Stimulated activated CD4-positive, alpha-beta T cell treated with anti-CD3 and anti-CD28 coated beads, Interleukin-2, amount 100 ng/mL, for 48 hours (primary cell): Measurements from ENCODE around the gene EPOP.
A peak's percentile ranks its signal among the peaks of the same experiment; 100 is the strongest.

Experiments
- DNase-seq, 2 donors: peaks; one replicate each; pipeline ENCODE4 v3.0.0-alpha.2; 2020

Gene EPOP

DNA sequence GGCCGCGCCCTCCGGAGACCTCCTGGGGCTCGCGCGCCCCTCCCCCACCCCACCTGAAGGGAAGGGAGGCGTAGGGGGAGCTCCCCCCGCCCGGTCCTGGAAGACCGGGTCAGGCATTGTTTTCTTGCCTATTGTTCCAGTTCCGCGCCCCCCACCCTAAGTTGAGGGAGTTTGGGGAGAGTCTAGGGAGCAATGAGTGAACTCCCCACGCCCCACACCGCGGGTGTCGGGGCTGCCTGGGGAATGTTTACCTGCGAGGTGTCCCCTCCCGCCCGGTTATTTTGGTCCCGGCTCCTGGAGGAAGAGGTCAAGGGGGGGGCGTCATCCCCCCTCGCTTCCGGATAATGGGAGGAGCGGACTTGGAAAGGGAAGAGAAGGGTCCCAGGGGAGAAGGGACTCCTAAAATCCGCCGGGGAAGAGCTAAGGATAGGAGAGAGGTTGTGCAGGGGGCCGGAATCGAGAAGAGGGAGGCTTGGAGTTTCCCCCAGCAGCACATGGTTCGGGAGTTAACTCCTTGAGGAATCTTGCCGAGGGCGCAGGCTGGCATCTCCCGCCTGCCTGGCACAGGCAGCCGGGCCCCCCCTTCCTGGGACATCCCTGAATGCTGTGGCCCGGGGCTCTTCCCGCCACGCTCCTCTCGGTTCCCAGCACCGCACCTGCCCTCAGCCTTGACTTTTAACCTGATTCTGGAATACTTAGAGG is 31.2 kb upstream of the EPOP start:
- DNase-seq = peak in 1 of 2 donors; percentile 23

DNA sequence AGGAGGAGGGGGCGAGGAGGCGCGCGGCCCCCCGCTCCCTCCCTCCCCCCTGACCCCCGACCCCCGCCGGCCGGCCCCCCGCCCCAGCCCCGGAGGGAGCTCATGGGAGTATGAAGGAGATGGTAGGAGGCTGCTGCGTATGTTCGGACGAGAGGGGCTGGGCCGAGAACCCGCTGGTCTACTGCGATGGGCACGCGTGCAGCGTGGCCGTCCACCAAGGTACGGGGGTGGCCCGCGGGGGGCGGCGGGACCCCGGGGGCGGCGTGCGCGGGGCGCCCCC is 30.7 kb upstream of the EPOP start:
- DNase-seq = no peak

DNA sequence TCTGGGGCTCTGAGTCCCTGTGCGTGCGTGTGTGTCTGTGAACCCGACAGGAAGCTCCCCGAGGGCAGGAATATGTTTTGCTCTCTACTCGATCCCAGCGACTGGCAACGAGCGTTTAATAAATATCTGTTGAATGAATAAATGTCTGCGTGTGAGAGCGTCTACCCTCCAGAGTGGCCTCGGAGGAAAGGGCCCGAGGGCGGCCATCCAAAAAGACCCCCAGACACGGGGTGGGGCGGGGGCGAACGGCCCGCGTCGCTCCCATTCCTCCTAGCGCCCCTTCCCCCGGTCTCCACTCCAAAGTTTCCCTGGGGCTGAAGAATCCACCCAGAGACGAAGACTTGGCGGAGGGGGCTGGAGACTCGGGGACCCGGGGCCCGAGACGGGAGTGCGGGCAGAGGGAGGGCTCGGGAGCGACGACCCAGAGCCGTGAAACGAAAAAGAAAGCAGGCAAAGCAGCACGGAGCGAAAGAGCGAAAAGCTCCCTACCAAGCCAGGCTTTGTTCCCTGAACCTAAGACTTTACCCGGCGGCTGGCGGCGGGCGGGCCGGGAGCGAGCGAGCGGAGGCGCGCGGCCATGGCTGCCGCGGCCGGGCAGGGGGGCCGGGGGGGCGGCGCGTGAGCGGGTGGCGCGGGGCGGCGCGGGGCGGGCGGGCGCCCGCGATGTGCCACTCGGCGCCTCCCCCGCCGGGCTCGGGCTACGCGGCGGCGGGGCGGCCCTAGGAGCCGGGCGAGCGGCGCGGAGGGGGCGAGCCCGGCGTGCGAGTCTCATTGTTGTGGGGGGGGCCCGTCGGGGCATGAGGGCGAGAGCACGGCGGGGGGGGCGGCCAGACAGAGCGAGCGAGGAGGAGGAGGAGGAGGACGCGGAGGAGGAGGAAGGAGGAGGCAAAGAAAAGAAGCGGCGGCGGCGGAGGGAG is 30.1 kb upstream of the EPOP start, which contains the start of gene MLLT6:
TSS of gene MLLT6 (plus strand) at position 668 of the 917 bp plus-strand sequence. CDS start 360 bp downstream, outside the sequence.
- peak; percentile 51 to 56 for DNase-seq

DNA sequence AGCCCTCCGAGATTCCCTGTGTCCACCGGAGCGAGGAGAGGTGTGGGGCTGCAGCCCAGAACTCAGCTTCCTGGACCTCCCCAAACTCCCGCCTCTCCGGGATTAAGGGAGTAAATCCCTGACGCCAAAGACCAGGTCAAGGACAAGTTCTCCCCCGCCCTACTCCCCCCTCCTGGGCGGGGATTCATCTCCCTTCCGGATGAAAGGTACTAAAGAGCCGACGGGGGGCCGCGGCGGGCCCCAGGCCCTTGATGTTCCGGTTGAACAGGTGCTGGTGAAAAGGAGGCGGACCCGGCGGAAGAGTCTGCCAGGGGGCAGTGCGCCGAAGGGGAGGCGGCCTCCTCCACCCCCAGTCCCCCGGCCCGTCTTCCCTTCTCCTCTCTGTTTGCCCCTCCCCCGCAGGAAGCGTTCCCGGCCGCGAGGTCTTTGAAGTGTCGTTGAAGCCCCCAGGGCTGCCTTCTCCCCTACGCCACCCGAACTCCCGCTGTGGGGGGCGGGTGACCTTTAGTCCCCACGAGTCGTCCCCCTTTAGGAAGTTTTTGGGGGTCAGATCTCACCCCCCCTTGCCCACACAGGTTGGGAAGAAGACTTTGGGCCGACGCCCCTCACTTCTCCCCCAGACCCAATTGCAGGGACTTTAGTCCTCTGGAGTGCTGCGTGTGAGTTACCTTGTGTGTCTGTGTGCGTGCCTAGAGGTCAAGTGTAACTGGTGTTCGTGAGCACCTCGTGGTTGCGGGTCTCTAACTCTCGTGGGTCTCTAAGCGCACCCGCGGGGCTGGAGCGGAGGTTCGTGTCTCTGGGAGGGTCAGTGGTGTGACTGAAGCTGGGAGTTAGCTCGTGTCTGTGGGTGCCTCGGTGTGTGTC is 29.2 kb upstream of the EPOP start:
- peak; percentile 78 to 81 for DNase-seq

DNA sequence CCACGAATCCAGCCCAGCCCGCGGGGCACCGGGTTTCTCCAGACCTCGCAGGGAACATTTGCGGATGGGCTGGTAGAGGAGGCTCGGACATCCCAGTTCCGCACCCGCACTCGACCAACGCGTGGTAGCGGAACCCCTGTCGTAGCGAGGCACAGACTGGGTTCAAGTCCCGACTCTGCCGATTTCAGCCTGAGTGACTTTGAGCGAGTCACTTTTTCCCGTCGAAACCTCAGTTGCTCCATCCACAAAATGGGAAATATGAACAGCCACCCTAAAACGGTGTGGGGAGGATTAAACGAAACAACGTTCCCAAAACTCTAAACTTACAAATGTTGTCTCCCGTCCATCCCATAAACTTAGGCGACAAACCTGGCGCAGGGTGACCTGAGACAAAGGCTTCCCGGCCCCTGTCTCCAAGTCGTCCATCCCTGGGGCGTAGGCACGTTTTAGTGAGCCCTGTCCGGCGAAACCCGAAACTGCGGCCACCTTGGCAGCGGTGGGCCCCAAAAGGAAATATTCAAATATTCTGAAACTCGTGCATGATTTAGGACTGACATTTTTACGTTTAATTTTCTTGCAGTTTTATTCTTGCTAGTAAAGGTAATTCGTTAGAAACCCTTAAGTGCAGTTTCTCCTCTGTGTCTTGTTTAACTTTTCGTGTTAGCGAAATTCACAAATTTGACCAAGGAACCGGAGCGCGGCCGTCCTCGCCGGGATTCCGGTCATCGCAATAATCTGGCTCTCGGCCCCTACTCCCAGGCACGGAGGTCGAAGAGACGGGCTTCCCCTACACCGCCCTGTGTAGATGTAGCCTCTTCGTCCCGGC is 28.4 kb upstream of the EPOP start:
- peak; percentile 26 to 34 for DNase-seq

DNA sequence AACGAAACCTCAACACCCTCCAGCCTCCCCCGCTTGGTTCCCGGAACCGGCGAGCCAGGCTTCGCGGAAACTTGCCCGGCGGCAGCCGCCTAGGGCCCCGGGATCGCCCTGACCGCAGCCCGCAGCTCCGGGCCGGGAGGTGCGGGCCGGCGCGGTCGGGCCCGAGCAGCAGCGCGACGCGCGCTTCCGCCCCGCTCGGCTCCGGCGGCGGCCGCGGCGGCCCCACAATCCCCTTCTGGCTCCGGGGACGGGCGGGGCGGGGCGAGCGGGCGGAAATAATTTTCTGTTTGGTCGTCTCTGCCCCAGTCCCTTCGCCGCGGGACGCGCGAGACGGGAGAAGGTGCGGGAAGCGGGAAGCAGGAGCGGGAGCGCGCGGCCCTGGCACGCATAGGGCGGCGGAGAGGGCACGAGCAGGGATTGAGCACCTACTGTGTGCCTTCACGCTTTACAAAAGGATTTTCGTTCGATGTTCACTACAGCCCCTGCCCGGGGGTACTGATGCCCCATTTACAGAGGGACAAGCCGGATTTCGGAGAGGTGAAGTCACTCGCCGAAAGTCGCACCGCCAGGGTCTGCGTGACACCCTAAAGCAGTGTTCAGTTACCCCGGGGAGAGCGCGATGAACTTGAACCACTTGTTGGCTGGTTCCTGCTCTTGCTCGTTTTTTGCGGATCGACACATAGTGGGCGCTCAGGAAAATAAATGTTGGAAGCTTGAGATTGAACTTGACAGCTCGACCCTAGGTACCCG is 27.6 kb upstream of the EPOP start:
- DNase-seq = peak; percentile 71 to 75

DNA sequence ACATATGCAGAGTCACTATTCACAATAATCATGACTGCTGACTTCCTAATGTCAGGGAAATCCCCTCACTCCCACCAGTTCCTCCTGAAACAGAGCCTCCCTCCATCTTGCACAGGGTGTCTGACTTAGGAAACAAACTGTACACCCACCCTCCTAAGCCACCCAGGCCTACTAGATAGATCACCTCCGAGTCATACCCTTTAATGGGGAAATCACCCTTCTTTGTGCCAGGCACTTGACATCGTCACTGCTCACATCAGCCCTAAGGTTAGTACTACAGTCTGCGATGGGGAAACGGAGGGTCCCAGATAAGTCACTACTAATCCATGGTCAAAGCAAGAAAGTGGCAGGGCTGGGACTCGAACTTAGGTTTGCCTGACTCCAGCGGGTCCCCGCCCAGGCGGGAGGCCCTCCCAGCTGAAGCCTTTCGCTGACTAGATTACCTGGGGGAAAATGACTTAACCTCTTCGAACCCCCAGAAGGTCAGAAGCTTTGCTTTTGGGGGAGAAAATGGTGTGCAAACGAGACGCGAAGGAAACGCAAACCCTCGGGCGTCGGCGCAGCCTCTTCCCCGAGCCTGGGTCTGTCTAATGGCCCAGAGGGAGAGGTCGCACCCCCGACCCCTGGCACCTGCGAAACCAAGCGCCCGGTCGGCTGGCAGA is 26.9 kb upstream of the EPOP start:
- DNase-seq = peak; percentile 79 to 80

DNA sequence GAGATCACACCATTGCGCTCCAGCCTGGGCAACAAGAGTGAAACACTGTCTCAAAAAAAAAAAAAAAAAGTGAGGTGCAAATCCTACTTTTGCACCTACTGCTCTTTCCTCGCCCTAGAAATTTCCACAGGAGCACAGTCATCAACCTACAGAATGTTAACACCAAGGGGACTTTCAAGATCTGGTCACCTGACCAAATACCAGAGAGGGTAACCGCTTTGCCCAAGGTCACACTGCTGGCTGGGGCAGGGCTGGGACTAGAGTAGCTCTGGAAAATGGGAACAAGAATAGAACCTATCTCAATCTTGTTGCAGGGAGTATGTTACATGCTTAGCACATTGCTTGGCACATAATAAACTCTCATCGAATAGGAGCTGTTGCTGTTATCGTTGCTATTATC is 24.0 kb upstream of the EPOP start:
- DNase-seq = no peak

DNA sequence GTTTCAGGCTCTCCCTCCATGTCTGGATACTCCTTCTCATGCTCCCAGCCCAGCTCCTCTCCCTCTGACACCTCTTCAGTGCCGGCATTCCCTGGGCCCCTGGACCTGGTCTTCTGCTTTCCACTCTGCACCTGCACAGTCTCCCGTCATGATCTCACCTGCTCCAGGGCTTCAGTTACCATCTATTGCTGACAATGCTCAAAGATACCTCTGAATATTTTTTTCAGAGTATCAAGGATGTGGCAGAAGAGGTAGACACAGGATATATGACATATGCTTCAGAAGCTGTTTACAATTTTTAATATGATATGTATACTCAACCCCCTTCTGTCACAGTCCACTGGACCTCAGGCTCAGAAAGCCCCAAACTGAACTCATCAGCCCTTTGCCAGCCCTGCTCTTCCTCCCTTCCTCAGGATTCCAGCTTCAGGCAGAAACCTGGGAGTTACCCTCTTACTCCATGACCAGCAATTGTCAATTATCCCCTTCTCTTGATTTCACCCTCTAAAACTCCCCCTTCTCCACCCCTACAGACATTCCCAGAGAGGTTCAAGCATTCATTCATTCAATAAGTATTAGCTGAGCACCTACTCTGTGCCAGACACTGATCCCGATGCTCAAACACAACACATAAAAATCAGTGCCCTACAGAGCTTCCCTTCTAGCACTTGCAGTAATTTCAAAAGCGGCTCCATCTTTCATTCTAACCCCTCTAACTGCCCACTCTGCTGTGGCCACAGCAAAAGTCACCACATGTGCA is 22.5 kb upstream of the EPOP start:
- no peak for DNase-seq

DNA sequence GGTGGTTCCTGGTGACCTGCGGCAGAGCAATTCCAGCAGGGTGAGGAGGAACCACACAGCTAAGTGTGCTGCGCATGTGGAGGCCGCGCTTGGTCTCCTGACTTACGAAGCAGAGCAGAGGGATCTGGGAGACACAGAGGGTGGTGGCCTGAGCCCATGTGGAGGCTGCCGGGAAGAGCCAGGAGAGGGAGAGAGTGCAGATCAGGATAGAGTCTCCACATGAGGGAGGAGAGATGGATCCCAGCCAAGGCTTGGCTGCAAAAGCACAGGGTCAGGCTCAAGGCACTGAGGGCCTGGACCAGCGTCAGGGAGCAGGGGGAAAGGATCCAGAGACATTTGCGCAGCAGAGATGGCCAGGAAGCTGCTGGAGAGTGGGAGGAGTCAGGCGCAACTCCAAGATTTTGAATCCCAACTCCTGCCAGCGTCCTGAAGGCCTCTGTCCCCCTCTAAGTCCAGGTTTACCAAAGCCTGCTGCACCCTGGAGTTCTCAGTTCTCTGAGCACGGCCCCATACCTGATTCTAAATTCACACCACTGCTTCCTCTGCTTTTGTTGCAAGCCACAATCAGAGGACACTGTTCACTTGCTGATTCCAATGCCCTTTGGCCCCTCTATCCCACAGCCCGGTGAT is 19.1 kb upstream of the EPOP start:
- no peak for DNase-seq

DNA sequence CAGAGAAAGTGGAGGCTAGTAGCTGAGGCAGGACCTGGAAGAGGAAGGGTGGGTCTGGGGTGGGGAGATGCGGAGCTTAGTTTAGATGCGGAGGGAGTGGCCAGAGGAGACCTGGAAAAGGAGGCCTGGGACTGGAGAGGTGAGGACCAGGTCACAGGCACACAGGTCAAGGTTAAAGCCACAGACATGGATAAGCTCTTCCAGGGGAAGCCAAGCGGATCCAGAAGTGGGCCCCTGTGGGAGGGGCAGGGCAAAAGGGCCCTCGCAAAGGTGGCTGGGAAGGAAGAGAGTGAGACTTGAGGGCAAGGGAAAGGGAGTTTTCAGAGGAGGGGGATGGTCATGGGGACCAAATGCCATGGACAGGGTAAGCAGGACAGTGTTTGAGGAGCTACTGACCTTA is 16.4 kb upstream of the EPOP start:
- DNase-seq = no peak

DNA sequence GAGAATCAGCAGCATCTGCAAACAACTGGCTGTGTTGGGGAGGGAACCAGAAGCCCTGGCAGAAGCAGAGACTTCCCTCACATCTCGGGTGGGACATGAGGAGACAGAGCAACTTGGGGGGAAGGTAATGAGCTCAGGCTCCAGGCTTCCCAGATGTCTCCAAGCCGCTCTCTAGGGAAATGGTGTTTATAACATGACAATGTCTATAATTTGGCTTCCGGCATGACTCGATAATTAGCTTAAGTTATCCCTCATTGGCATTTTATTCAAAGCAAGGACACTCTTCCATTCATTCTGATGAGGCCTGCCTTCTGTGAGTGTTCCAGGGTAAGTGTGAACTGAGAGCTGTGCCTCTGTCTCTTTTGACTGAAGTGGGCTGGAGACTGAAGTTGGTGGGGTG is 15.6 kb upstream of the EPOP start:
- no peak for DNase-seq

DNA sequence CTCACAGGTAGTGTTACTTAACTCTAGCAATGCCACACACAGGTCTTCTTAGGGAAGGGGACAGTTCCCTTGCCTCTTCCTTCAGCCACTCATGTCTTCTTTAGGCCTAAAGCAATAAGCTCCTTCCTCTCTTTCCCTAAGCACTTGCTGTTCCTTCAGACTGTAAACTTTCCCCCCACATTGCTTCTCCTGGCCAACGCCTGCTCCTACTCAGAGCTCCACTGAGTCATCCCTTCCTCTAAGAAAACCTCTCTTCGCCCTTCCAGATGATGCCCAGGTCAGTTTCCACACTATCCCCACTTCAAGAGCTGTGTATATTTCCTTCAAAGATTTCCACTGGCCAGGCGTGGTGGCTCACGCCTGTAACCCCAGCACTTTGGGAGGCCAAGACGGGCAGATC is 12.5 kb upstream of the EPOP start:
- no peak for DNase-seq

DNA sequence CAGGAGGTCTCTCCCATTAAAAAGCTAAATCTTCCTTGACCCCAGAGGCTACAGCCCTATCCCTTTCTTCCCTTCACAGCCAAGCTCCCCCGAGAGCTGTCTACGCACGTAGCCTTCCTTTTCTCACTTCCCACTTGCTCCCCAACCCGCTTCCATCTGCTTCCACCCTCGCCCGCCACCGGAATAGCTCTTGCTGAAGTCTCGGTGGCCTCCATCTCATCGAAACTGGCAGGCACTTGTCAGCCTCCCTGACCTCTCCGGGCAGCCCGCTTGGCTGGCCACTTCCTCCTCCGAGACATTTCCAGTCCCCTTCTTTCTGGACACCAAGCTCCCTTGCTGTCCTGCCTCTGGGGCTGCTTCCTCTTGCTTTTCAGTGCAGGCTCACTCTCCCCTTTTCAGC is 10.7 kb upstream of the EPOP start:
- no peak for DNase-seq

DNA sequence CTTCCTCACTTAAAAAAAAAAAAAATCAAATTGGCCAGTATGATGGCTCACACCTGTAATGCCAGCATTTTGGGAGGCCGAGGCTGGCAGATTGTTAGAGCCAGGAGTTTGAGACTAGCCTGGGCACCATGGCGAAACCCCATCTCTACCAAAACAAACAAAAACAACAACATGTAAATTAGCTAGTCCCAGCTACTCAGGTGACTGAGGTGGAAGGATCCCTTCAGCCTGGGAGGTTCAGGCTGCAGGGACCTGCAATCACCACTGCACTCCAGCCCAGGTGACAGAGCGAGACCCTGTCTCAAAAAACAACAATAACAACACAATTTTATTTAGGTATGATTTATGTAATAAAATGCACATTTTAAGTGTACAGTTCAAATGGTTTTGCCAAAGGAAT is 6.3 kb upstream of the EPOP start:
- no peak for DNase-seq

DNA sequence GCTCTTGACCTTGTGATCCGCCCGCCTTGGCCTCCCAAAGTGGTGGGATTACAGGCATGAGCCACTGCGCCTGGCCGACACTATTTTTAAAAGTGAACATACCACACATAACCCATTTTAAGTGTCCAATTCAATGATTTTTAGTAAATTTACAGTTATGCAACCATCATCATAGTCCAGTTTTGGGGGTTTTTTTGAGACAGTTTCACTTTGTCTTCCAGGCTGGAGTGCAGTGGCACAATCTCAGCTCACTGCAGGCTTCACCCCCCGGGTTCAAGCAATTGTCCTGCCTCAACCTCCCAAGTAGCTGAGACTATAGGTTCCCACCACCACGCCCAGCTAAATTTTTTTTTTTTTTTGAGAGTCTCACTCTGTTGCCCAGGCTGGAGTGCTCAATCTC is 3.1 kb upstream of the EPOP start:
- no peak for DNase-seq

DNA sequence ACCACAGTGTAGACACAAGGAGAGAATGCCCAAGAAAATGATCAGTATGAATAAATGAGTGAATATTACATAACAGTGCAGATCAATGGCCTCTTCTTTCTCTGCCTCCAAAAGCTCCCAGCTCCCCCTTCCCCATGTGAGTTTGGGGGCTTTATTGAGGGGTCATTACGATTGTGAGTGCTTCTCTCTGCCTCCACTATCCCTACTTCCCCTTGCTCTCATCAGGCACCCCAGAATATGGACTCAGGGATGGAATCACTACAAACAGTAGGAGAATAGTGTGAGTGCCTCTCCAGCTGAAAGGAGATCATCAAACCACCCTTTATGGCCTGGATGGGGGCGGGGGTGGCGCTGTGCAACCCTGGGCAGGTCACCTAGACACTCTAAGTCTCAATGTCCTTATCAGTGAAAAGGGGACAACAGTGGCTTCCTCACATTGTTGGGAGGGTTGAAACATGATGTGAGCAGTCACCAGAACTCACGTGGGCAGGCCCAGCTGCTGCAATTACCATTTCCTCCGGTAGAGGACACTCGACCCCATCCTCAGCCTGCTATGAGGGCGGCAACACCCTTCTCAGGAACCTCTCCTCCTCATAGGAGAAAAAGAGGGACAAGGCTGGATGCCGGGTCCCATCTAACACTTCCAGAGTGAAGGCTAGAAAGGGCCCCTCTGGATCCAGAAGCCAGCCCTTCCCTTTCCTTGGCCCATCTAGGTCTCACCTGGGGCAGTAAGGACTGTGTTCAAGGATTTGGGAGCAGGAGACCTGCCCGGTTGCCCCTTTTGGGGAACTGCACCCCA is 2.1 kb upstream of the EPOP start:
- DNase-seq = peak; percentile 85 to 88

DNA sequence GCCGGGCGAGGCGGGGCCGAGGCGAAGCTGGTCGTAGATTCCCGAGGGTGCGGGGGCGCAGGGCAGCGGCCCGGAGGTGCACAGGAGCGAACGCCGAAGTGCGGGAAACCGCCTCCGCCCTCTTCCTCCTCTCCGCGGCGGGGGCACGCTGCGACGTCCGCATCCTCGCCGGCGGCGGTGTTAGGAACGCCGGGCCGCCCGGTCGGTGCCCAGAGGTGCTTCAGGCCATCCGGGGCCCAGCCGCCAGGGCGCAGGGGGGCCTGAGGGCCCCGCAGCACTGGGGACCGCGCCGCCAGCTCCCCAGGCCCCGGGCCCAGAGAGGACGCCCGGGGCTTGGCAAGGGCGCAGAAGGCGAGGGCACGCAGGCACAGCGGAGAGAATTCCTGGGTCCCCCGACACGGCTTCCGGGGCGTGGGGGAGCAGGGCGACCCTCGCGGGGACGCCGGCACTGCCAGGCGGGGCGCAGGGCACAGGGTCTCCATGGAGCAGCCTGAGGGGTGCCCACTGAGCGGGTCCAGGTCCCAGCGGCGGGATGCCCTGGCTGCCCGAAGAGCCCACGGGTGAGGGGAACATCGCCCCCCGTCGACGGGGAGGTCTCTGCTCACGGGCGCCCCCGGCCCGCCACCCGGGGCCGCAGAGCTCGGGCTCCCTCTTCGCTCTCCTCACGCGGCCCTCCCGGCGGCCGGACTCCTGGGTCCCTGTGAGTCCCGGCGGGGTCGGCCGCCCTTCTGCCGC is 576 bp downstream of the EPOP start:
- no peak for DNase-seq

DNA sequence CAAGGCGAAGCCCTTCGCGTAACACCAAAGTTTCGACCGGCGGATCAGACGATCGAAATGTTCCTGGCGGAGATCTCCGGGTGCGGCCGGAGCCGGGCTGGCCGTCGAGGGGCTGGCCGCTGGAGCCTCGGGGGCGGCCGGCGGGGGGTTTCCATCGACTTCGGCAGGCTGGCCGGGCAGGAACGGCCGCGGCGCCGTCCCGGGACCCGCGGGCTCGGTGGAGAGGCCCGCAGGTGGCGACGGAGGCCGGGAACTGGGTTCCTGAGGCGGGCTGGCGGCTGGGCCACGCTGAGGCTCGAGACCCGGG is 1.1 kb downstream of the EPOP start:
- no peak for DNase-seq
